Stimulated activated CD8-positive, alpha-beta memory T cell treated with anti-CD3 and anti-CD28 coated beads, Interleukin-4, amount 100 ng/mL, for 1 hour (primary cell): ENCODE measurements around the gene STAT3.
"Not testable (repeated sequence)": the region's sequence is repeated elsewhere in the genome, so short reads cannot be mapped to it uniquely, and the experiment has no call there.

Source experiments
- DNase-seq, 2 donors: peaks; one replicate each; pipeline ENCODE4 v3.0.0-alpha.2; 2020; ENCODE audit warnings: low read depth in 2 of 2, low spot score in 1 of 2

Gene STAT3

GRCh38 chr17:42388381-42389134 lies at the start of gene STAT3:
Gene STAT3, minus strand, starts transcription at chr17:42388442. Its CDS starts 39,926 bp downstream, at chr17:42348516.
- peak; percentile 100 for DNase-seq

GRCh38 chr17:42436391-42436790 lies 48.1 kb upstream of the STAT3 start:
- DNase-seq, result no peak

- DNase-seq, result no peak
Observed at GRCh38 chr17:42431758-42432161, 43.5 kb upstream of the STAT3 start.

GRCh38 chr17:42429726-42430447 lies 41.6 kb upstream of the STAT3 start:
- DNase-seq, result no peak

GRCh38 chr17:42428141-42428944 lies 40.1 kb upstream of the STAT3 start:
- DNase-seq, result no peak

- DNase-seq, result no peak
Observed at GRCh38 chr17:42424991-42425610, 36.9 kb upstream of the STAT3 start.

- DNase-seq, result no peak
Observed at GRCh38 chr17:42423766-42424165, 35.5 kb upstream of the STAT3 start.

- no peak for DNase-seq
Observed at GRCh38 chr17:42422958-42423712, 34.9 kb upstream of the STAT3 start, which contains the start of gene CAVIN1. Gene CAVIN1, minus strand, starts transcription at chr17:42423256. Its CDS starts 159 bp downstream, at chr17:42423097.

GRCh38 chr17:42422412-42422957 lies 34.2 kb upstream of the STAT3 start:
- DNase-seq, result no peak

- DNase-seq, result no peak
Observed at GRCh38 chr17:42421507-42422338, 33.5 kb upstream of the STAT3 start.

- no peak for DNase-seq
Observed at GRCh38 chr17:42421136-42421506, 32.9 kb upstream of the STAT3 start.

GRCh38 chr17:42417981-42418380 lies 29.7 kb upstream of the STAT3 start:
- not testable (repeated sequence) for DNase-seq

GRCh38 chr17:42414704-42415409 lies 26.6 kb upstream of the STAT3 start:
- no peak for DNase-seq

GRCh38 chr17:42413464-42414040 lies 25.3 kb upstream of the STAT3 start:
- DNase-seq, result no peak

- DNase-seq, result no peak
Observed at GRCh38 chr17:42411905-42412679, 23.9 kb upstream of the STAT3 start.

GRCh38 chr17:42411361-42411760 lies 23.1 kb upstream of the STAT3 start:
- DNase-seq, result no peak

- DNase-seq, result no peak
Observed at GRCh38 chr17:42410319-42410685, 22.1 kb upstream of the STAT3 start.
